GM12864 (cell line): ENCODE results near the gene SEPTIN10.

Experiments
- DNase-seq: peaks from one replicate; pipeline ENCODE4 v3.0.0-alpha.2; 2011; ENCODE audit warnings: low read depth
- H3K4me3 ChIP-seq: 2 replicates; pipeline ENCODE4 v1.5.1; 2011; ENCODE audit warnings: mild to moderate bottlenecking, low read depth, low read length, control low read depth
- TF ChIP-seq, protein P1 (sequence below): IDR thresholded peaks from 2 replicates; pipeline ENCODE4 v1.5.1; 2011; ENCODE audit warnings: low read depth, mild to moderate bottlenecking, moderate library complexity, low read length, control low read depth, inconsistent platforms; ENCODE audit errors: missing control alignments

The SEPTIN10 gene

DNA sequence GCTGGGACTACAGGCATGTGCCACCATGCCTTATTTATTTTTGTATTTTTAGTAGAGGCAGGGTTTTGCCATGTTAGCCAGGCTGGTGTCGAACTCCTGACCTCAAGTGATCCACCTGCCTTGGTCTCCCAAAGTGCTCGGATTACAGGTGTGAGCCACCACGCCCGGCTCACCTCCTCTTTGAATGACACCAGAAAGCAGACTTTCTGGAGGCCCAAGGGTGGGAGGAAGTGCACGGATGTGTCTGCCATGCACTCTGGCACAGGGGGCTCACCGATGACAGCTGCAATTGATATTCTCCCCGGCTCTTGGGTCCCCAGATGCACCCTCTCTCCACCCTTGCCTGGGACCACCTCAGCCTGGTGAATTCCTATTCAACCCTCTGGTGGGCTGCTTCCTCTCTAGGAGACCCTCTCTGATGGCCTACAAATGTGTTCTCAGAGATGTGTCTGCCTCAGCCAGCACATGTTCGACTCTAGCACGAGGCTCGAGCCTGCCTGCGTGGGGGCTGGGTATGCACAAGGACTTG, 87.3 kb downstream of the SEPTIN10 start:
- DNase-seq = no peak
- H3K4me3 ChIP-seq = no peak overlapping the region
- TF ChIP-seq, protein P1, sequence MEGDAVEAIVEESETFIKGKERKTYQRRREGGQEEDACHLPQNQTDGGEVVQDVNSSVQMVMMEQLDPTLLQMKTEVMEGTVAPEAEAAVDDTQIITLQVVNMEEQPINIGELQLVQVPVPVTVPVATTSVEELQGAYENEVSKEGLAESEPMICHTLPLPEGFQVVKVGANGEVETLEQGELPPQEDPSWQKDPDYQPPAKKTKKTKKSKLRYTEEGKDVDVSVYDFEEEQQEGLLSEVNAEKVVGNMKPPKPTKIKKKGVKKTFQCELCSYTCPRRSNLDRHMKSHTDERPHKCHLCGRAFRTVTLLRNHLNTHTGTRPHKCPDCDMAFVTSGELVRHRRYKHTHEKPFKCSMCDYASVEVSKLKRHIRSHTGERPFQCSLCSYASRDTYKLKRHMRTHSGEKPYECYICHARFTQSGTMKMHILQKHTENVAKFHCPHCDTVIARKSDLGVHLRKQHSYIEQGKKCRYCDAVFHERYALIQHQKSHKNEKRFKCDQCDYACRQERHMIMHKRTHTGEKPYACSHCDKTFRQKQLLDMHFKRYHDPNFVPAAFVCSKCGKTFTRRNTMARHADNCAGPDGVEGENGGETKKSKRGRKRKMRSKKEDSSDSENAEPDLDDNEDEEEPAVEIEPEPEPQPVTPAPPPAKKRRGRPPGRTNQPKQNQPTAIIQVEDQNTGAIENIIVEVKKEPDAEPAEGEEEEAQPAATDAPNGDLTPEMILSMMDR = no peak

DNA sequence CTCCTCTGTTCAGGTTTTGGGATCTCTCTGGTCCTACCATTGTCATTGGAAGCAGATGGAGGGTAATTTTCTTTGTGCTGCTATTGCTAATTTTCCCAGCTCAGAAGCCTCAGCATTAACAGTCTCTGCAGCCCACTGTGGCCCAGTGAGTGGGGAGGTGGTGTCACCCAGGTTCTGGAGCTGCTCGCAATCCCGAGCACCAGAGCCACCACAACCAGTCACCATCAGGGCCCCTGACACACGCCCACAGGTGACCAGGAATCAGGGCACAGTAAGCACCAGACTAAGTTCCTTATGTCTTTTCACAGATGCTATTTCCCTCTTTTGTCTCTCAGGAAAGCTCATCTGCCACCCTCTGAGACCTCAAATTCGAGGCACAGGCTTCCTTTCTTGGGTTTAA, 87.9 kb downstream of the SEPTIN10 start:
- no peak overlapping the region for H3K4me3 ChIP-seq
- TF ChIP-seq, protein P1 = no peak
- no peak for DNase-seq

DNA sequence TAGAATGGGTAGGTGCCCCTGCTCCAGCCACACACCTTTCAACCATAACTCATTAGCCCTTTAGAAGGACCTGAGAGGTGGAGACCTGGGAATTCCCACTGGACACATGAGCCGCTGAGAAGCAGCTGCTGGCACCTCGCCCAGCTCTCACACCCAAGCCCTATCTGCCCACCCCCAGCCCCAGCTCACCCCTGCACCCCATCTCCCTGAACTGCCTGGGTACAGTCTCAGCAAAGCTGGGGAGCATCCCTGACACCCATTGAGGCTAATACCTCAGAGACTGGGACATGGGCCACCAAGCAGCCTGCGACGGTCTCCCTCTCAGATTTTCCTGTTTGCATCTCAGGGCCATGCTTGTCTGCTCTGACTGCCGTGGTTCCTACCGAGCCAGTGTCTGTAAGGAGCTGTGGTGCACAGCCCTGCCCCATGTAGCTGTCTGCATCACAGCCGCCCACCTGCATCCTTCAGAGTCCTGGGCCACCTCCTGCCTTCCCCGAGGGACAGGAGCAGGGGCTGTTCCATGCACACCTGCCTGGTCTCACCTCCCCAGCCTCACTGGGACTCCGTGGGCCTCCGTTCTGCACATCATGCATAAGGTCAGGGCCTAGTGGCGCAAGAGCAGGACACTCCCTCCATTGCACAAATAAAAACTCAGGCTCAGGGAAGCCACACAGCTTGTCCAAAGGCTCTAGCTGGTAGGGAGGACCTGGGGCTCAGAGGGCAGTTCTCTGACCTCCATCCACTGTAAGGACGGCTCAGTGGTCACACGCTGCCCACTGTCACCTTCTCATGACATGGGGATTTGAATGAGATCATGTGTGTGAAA, 90.0 kb downstream of the SEPTIN10 start:
- DNase-seq = no peak

DNA sequence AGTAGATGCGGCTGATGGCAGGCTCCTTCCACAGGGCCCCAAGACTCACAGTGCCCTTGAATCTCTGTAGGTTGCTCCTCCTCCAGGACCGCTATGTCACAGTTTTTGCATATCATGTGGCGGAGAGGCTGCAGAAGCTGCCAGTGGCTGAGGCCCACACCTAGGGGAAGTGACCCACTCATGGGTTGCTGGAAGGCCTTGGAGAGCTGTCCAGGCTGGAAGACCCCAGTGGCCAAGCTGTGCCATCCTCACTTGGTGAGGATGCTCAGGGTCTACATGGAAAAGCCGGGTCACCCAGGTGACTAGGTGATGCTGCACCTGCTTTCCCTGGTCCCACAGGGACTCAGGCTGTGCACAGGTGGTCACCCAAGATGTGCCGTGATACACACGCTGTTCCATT, 90.6 kb downstream of the SEPTIN10 start:
- H3K4me3 ChIP-seq = no peak overlapping the region
- DNase-seq = no peak
- TF ChIP-seq, protein P1 = no peak

More for the DNA sequence above, 90.0 kb downstream of the SEPTIN10 start:
- H3K4me3 ChIP-seq = no peak overlapping the region
- TF ChIP-seq, protein P1 = no peak

DNA sequence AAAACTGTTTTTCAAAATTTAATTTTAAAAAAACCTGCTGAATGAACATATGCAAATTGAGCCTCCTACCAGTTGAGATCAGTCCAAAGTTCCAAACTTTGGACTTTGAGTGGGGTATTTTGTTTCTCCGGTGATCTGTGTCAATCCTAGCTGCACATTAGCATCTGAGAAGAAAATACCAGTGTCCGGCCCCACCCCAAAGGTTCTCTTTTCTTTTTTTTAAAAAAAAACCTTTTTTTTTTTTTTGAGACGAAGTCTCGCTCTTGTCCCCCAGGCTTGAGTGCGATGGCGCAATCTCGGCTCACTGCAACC, 91.7 kb downstream of the SEPTIN10 start:
- no peak overlapping the region for H3K4me3 ChIP-seq
- DNase-seq = no peak
- TF ChIP-seq, protein P1 = no peak

DNA sequence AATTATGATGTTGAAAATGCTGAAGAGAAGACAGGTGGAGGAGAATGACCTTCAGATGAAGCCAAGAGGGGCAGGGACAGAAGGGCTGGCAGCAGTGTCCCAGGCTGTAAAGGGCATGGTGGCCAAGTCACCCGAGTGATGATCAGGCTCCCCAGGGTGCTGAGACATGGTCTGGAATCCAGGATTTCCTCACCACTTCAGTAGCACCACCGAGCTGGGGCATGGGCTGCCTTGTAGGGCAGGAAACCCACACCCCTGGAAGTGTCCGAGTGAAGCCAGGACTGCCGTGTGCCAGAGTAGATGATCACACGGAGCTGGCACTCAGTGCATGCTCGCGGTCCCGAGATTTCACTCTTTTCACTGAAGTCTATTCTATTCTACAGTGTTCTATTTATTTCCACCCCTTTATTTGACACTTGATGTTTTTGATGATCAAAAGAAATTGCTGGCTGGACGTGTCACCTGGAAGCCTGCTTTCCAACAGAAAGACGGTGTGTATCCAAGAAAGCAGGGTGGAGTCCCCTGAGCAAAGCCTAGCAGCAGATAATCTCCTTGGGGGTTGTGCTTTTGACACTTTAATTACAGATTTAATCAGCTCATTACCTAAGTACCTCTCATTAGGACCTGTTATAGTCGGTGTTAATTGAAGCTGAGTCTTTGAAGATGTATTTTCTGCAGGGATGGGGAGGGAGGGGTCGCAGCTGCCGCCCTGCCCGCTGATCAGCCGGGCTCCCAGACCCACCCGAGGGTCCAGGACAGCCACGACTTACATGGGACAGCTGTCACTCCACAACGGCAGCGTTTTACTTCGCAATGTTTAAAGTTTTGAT, 92.3 kb downstream of the SEPTIN10 start:
- H3K4me3 ChIP-seq = no peak overlapping the region
- TF ChIP-seq, protein P1 = no peak
- no peak for DNase-seq
